GM10248 (cell line): Measurements from ENCODE around the gene TTLL7.
"Not testable (repeated sequence)": the region's sequence is repeated elsewhere in the genome, so short reads cannot be mapped to it uniquely, and the experiment has no call there.

Experiments
- CTCF ChIA-PET: fragments of 300-600 bp; sonication (Branson Sonifier 250); formaldehyde crosslinking; extraction: SDS; loops from one replicate; lab custom pipeline; 2021; ENCODE audit warnings: antibody characterized with exemption; lab: Yijun Ruan, JAX
- POLR2A ChIA-PET: fragments of 350-650 bp; sonication (Branson Sonifier 250); formaldehyde crosslinking; extraction: SDS; loops from one replicate; lab custom pipeline; 2020; ENCODE audit warnings: antibody characterized with exemption; lab: Yijun Ruan, JAX
- DNase-seq: peaks from one replicate; pipeline ENCODE4 v3.0.0; 2012; ENCODE audit errors: extremely low spot score
- CTCF ChIP-seq: IDR thresholded peaks from 2 replicates; pipeline ENCODE4 v1.5.1; 2012; ENCODE audit warnings: mild to moderate bottlenecking, low read depth; ENCODE audit errors: extremely low read depth, missing control alignments, control extremely low read depth

TTLL7 gene

GRCh38 chr1:83994111-83994510, 4.8 kb downstream of the TTLL7 start:
- TF ChIP-seq CTCF, result no peak
- DNase-seq, result no peak
- ChIA-PET POLR2A (no interaction called here), CTCF (no interaction called here)

GRCh38 chr1:83990734-83991133, 8.2 kb downstream of the TTLL7 start:
- POLR2A ChIA-PET, result no interaction called here
- CTCF ChIA-PET, result interaction anchor here (1.1 kb wide), 1 partner anchor 9 kb away, joined by 3 read pairs; no protein-coding TSS in a partner anchor
- DNase-seq, result no peak
- no peak for TF ChIP-seq CTCF

- POLR2A ChIA-PET, result no interaction called here
- DNase-seq, result no peak
- CTCF ChIA-PET, result no interaction called here
- TF ChIP-seq CTCF, result no peak
Observed at GRCh38 chr1:83985048-83985447, 13.9 kb downstream of the TTLL7 start.

GRCh38 chr1:83983918-83984317, 15.0 kb downstream of the TTLL7 start:
- POLR2A ChIA-PET, DNase-seq, CTCF ChIA-PET: not testable (repeated sequence)

GRCh38 chr1:83978056-83978455, 20.9 kb downstream of the TTLL7 start:
- DNase-seq, result no peak
- ChIA-PET POLR2A (no interaction called here), CTCF (no interaction called here)
- no peak for TF ChIP-seq CTCF

- ChIA-PET CTCF (no interaction called here), POLR2A (no interaction called here)
- DNase-seq, result no peak
- no peak for TF ChIP-seq CTCF
Observed at GRCh38 chr1:83976920-83977319, 22.0 kb downstream of the TTLL7 start.

GRCh38 chr1:83970802-83971201, 28.1 kb downstream of the TTLL7 start:
- TF ChIP-seq CTCF, result no peak
- DNase-seq, result no peak
- ChIA-PET CTCF (interaction anchor here (1.1 kb wide), 1 partner anchor 10 kb away, joined by 3 read pairs; no protein-coding TSS in a partner anchor), POLR2A (no interaction called here)
